ENCODE data around the gene C11orf98.
"Not testable (repeated sequence)": the region's sequence is repeated elsewhere in the genome, so short reads cannot be mapped to it uniquely, and the experiment has no call there.

C11orf98 gene

DNA sequence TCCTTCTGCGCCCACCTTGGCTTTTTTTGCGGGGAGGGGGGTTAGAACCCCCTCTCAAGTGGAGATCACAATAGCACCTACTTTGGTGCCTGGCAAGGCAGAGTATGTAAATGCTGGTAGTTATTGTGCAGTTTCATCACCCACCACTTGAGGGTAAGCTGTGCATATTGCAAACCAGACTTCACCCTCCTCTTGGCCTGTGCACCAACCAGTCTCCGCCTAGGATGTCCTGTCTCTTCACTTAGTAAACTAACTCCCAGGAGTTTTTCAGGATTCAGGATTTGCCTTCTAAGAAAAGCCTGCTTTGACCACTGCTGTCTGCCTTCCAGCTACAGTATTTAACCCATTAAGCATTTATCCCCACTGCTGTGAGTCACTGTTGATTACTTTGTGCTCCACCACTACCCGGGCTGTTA, 15.8 kb upstream of the C11orf98 start:
- peak; percentile 4 for DNase-seq

DNA sequence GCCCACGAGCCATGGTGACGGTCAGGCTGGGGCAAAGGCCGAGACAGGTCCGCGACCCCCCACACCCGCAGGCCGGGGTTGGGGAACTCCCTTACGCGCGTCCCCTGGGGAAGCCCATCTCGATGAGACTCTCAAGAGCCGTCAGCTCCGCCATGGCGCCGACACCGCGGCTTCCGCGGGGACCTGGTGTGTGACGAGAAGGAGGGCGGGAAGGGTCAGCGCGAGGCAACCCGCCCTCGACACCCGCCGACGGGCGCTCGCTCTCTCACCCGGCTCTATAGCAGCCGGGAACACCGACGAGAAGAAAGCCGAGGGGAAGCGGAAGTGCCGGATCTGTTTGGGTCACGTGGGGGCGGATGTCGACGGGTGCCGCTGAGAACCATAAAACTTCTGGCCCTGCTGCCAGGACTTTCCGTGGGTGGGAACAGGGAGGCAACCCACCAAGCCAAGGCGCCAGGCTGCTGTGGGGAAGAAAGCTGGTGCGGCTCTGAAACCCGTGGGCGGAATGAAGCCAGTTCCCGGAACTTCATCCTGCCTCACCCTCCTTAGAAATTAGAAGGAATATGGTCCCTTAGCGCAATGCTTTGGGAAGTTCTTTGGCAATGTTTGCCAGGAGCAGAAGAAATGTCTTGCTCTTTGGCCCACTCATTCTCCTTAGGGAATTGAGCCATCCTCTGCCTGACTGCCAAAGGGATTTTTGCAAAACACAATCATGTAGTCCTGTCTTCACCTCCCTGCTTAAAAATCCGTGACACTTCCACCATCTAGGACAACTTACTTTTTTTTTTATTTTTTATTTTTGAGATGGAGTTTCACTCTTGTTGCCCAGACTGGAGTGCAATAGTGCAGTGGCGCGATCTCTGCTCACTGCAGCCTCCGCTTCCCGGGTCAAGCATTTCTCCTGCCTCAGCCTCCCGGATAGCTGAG, 14.0 kb upstream of the C11orf98 start, which contains the start of gene UBXN1:
TSS of gene UBXN1 (minus strand) at position 304 of the 927 bp plus-strand sequence. CDS start at position 154, 150 bp downstream.
- DNase-seq: peak; percentile 74

DNA sequence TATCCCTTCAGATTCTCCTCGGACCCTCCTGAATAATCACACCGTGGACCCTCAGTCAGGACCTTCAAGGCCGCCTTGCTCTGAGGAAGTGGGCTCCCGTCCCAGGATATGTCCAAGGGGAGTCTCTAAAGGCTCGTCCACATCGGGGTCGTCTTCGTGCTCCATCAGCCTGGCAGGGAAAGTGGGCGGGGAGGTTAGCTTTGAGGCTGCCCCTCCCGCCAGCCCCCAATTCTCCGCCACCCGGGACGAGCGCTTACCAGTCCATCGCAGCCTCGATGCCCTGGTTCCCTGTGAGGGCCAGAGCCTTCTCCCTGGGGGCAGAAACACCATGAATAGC, 13.4 kb upstream of the C11orf98 start:
- no peak for DNase-seq

DNA sequence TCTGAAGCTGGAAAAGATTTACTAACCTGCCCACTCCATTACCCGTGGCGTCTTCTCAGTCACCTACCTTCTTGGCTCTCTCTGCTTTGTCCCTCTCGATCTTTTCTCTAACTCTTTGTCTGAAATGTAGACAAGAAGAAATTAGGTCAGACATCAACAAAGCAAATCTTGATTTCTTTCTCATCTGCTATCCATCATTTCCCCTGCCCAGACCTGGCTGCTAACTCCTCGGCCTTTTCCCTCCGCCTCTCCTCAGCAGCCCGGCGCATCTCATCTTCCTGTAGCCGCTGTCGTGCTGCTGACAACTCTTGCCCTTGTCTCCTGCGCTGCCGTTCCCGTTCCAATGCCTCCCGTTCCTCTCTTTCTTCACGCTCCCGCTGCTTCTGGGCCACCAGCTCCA, 12.7 kb upstream of the C11orf98 start:
- no peak for DNase-seq

DNA sequence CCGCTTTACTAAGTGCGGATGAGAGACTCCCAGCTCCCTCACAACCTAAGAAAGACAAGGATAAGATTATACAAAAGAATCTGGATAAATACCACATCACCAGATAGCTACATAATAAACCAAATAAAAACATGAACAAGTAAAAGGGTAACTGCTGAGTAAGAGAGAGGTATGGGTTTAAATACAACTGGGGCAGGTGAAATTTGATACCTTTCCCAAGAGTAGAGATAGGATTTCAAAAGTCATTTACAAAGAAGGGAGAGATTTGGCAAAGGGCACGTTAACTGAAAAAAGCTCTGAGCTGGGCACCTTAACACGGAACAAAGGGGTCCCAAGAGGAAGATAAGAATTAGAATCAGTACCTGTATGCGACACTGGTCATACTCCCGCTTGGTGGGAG, 12.1 kb upstream of the C11orf98 start:
- DNase-seq: no peak

DNA sequence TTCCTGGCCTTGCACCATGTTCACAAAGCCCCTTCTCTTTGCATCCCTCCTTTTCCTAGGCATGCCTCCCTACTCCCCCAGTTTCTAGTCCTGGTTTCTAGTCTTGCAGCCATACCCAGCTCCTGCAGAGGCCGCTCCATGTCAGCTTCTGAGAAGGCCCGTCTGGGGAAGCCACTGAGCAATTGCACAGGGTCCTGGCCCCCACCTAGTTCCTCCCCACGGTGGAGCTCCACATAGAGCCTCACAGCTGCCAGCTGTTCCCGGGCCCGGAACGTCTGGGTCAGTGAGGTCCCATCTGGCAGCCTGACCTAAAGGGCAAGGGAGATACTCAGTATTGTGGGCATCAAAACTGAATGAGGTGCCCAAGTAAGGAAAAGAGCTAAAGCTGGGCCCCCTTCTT, 11.7 kb upstream of the C11orf98 start:
- no peak for DNase-seq

DNA sequence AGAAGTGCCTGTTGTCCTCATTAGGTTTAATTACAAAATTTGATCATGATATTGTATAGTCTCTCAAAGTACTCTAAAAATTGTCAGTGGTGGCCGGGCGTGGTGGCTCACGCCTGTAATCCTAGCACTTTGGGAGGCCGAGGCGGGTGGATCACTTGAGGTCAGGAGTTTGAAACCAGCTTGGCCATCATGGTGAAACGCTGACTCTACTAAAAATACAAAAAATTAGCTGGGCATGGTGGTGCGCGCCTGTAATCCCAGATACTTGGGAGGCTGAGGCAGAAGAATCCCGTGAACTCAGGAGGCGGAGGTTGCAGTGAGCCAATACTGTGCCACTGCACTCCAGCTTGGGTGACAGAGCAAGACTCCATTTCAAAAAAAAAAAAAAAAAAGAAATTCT, 10.4 kb upstream of the C11orf98 start:
- not testable (repeated sequence) for DNase-seq

DNA sequence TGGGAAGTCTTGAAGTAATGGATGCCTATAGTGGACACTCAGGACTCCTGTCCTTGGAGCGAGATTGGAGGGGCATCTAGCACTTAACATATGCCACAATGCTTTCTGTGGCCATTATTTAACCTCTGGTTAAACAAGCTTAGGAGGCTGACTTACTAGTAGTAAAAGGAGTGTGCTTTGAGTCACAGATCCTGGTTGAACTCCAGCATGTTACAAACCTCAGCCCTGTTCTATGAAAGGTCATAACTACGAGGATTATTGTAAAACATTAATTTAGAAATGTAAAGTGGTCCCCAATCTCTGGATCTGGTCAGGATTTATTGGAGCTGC, 8.2 kb upstream of the C11orf98 start:
- DNase-seq: no peak

DNA sequence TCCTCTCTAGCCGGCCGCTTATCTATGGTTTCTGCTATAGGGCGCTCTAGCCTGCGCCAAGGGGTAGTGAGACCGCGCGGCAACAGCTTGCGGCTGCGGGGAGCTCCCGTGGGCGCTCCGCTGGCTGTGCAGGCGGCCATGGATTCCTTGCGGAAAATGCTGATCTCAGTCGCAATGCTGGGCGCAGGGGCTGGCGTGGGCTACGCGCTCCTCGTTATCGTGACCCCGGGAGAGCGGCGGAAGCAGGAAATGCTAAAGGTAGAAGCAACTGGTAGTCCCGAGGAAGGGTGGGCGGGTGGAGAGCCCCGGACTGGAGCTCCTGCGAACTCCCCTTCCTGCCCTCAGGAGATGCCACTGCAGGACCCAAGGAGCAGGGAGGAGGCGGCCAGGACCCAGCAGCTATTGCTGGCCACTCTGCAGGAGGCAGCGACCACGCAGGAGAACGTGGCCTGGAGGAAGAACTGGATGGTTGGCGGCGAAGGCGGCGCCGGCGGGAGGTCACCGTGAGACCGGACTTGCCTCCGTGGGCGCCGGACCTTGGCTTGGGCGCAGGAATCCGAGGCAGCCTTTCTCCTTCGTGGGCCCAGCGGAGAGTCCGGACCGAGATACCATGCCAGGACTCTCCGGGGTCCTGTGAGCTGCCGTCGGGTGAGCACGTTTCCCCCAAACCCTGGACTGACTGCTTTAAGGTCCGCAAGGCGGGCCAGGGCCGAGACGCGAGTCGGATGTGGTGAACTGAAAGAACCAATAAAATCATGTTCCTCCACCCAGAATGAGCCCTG, 6.8 kb upstream of the C11orf98 start, which contains the start of the genes LBHD1 and UQCC3:
TSS of gene LBHD1 (minus strand) at position 660 of the 782 bp plus-strand sequence. CDS start 2,236 bp downstream, outside the sequence.
TSS of gene UQCC3 (plus strand) at position 66 of the 782 bp plus-strand sequence. CDS start at position 139, 73 bp downstream.
- DNase-seq: peak; percentile 65

DNA sequence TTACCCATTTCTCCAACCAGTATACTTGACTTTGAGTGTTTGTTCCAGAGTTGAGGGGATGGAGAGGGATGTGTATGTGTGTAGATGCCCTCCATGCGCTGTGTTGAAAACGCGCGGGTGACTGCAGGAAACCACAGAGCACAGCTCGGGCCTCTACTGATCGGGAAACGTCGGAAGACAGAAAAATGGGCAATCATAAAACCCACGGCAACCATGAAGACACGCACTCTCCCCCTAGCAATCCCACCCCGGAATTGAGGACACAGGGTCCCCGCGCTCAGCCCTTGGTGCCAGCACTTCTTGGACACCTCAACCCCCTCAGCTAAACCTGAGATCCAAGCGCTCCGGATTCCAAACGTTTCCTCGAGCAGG, 6.2 kb upstream of the C11orf98 start:
- no peak for DNase-seq

DNA sequence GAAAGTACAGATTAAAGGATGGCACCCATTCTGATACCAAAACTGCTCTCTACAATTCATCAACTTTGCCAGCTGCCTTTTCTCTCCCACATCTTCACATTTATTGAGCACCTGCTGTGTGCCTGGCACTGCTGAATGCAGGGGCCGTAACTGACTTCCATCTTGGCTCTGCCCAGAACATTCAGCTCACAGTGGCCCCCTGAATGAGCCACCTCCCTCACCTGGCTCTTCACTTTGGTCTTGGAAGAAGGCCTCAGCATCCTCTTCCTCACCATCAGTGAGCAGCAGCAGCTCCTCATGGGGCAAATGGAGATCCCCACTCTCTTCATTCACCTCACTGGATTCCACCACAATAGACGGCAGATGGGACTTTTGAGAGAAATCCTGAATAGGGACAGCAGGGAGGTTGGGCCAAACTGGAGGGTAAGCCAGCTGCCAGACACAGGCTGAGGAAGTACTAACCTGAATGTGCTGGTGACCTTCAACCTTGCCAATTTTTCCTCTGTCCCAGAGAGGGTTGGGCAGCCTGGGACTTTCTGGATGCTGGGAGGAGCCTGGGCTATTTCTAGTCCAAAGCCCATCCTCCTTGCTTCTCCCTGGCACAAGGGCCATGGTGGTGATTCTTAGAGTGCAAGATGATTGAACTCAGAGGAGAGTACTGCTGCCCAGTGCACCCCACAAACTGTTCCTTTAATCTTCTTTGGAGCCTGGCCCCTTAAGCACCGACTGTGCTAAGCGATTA, 4.6 kb upstream of the C11orf98 start:
- DNase-seq: no peak

DNA sequence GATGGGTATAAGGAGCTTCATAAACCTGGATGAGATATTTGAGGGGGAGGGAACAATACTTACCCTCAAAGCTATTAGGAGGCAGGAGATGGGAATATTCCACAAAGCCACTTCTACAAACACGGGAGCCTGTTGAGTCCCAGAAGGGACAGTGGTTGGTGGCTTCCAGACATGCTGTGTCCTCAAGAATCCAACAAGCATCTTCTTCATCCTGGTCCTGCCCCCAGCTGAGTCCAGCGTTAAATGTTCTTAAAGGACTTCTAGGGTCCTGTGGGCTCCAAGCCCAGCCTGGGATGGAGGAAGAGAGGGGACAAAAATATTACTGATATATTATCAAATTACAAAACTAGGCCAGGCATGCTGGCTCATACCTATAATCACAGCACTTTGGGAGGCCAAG, 2.5 kb upstream of the C11orf98 start:
- no peak for DNase-seq

DNA sequence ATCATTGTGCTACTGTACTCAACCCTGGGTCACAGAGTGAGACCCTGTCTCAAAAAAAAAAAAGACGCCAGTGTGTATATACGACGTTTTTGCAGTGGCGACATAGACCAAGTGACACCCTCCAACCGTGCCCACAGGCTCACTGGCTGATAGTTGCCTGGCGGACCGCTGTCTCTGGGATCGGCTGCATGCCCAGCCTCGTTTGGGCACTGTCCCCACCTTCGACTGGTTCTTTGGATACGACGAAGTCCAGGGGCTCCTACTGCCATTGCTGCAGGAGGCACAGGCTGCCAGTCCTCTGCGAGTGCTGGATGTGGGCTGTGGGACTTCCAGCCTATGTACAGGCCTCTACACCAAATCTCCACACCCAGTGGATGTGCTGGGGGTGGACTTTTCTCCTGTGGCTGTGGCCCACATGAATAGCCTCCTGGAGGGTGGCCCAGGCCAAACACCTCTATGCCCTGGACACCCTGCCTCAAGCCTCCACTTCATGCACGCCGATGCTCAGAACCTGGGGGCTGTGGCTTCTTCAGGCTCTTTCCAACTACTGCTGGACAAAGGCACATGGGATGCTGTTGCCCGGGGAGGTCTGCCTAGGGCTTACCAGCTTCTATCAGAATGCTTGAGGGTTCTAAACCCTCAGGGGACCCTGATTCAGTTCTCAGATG, 1.4 kb upstream of the C11orf98 start:
- DNase-seq: no peak

DNA sequence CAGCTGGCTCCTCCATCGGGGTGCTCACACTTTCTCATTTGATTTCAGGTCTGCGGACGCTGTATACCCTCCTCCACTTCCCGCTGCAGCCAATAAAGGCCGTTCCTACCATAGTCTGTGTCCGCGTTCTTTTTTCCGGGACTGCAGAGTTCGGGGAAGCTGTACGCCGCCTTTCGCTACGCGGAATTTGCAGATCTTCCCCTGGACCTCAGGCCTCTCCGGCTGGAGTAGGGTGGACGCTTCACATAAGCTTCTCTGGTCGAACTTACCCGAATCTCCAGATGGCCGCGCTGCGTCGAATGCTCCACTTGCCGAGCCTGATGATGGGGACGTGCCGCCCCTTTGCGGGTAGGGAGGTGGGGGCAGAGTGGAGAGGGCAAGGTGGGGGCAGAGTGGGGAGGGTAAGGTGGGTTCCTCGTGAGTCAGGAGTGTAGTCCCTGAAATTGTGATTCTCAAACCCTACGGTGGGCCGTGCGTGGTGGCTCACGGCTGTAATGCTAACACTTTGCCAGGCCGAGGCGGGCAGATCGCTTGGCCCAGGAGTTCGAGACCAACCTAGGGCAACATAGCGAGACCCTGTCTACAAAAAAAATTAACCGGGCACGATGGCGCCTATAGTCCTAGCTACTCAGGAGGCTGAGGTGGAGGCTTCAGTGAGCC, 719 bp upstream of the C11orf98 start:
- peak; percentile 31 for DNase-seq

DNA sequence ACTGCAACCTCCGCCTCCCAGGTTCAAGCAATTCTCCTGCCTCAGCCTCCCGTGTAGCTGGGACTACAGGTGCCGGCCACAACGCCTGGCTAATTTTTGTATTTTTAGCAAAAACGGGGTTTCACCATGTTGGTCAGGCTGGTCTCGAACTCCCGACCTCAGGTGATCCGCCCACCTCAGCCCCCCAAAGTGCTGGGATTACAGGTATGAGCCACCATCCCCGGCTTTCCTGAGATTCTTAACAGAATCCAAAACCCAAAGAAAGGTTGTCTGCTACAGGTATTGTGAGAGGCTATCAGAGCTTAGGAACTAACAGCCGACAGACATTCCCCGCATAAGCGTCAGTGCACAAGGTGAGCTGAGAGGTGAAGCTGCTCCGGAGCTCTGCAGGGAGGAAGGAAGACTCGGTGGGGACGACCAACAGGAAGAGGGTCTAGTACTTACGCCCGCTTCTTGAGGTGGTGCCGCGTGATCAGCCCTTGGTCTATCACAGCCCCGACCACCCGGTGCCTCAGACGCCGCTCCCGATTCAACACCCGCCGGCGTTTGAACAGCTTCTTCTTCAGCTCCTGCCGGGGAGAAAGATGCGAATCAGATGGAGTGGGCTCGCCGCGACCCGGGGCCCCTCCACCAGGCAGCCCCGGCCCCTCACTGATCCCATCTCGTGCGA, 470 bp downstream of the C11orf98 start:
- DNase-seq: peak; percentile 52

DNA sequence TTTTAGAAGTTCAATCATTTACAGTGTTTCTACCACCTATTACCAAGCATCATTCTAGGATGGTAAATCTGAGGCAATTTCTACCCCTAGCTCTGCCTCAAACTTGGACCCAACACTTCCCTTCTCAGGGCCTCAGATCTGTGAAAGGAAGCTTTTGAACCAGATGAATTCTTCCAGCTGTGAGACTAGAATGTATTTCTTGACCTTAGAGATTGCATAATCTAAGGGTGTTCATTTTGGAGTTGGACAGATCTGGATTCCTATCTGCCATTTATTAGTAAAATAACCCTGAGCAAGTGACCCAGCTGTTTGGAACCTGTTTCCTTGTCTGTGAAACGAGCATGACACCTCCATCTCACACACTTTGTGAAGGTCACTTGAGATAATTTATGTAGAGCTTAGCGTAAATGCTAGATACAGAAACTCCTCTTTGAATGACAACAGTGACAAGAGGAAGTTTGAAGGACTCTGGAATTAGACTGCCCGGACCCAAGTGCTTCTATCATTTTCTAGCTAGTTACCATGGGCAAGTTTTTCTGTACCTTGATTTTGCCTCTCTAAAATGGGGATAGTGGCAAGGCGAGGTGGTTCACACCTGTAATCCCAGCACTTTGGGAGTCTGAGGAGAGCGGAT, 8.1 kb downstream of the C11orf98 start:
- DNase-seq: no peak

DNA sequence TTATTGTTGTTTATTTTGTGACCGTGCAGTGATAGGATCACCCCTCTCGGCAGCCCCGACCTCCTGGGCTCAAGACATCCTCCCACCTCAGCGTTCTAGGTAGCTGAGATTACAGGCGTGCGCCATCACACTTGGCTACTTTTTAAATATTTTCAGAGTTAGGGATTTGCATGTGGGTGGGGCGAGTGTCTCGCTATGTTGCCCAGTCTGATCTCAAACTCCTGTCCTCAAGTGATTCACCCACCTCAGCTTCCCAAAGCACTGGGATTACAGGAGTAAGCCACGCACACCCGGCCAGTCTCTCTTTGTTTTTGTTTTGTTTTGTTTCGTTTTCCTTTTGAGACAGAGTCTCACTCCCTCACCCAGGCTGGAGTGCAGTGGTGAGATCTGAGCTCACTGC, 10.7 kb downstream of the C11orf98 start:
- no peak for DNase-seq

DNA sequence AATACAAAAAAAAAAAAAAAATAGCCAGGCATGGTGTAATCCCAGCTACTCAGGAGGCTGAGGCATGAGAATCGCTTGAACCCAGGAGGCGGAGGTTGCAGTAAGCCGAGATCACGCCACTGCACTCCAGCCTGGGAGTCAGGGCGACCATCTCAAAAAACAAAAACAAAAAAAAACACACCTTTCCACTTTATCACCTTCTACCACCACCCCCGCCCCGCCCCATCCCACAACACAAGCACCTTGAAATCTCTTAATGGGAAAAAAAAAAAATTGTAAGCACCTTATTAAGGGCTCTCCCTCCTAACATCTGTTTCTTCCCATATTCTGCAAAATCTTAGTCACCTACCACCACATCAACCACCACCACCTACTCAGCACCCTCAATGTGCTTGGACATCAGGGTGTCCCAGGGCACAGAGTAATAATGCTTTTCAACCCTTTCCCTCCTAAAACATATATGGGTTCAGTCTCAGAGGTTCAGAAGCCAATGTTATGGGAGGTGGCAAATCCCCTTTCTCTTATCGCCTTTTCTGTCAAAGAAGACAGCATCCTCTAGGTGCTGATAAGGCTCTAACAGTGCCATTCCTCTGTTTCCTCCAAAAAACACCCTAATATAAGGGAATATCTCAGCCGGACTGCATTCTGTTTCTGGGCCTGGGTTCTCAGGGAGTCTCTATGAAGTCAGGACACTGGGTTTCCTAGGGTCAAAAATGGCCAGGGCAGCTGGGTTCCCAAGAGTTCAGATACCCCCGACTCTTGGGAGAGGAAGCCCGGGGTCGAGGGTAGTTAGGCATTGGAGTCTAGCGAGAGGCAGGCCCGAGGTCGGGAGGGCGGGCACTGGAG, 12.6 kb downstream of the C11orf98 start:
- no peak for DNase-seq

DNA sequence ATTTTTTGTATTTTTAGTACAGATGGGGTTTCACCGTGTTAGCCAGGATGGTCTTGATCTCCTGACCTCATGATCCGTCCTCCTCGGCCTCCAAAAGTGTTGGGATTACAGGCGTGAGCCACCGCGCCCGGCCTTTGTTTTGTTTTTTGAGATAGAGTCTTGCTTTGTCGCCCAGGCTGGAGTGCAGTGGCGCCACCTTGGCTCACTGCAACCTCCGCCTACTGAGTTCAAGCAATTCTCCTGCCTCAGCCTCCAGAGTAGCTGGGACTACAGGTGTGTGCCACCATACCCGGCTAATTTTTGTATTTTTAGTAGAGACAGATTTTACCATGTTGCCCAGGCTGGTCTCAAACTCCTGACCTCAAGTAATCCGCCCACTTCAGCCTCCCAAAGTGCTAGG, 14.7 kb downstream of the C11orf98 start:
- DNase-seq: not testable (repeated sequence)

DNA sequence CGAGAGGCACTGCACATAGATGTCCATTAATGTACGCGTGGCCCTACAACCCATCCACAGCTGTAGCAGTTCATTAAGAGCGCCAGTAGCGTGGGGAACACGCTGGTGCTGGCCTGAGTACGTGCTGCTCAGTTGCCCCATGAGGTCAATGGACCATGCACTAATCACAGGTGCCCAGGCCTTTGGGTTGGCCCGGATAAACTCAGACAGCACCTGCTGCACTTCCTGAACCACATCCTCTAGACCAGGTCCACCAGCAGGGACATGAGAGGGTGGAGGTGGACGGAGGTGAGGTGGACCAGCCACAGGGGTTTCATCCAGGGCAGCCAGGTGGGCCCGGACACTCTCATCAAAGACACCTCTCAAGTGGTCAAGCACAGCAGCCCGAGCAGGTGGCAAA, 15.5 kb downstream of the C11orf98 start:
- DNase-seq: no peak

Data from effector CD8-positive, alpha-beta T cell (primary cell).